ENCODE results near the gene VTI1B. TPM values are rescaled to one million over a fixed set of nuclear protein-coding genes. Genes with fewer than 3 reads are reported as not detected.

VTI1B gene
- total and polyA plus RNA-seq, 2 of the 4 experiments (the other 2 are of a cell fraction), result 61.8 to 90.2 TPM

DNA sequence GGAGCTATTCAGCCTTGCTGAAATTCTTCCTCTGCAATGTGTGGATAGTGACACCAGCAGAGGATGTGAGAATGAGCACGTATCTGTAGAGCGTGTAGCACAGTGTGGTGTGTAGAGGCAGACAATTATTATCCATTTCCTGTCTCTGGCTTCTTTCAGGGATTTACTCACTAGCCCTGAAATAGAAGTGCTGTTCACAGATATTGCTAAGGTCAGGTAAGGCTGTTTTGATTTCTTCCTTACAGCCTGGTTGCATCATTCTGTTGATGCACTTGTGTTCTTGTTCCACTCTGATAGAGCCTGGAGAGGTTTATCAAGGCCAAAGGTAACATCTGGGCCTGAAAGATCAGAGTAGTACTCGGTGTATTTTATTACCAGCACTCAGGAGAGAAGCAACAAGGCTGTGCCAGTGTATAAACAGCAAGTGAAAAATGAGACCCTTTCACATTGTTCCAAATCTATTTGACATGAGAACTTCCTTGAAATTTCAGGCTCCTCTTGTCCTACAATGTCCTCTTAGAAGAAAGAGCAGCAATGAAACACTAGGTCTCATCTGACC lies 38.0 kb downstream of the VTI1B start:
- Histone ChIP-seq H3K9ac (ENCODE audit: low read depth, low read length) (no peak overlapping the region), H2AK9ac (replicated peaks; ENCODE audit: low read depth, low read length, poor library complexity) (no peak overlapping the region), H2BK15ac (ENCODE audit: low read depth, low read length) (no peak overlapping the region), H2AK5ac (ENCODE audit: low read depth, low read length) (no peak overlapping the region), H3K4me3 (ENCODE audit: insufficient read depth, low read depth, low read length) (no peak overlapping the region), H4K91ac (ENCODE audit: insufficient read depth, low read depth, low read length) (no peak overlapping the region), H3K27ac (ENCODE audit: insufficient read depth, low read length) (no peak overlapping the region), H4K5ac (ENCODE audit: low read depth, low read length) (no peak overlapping the region), H3K56ac (ENCODE audit: extremely low read depth, insufficient read depth, low read length) (no peak overlapping the region), H4K20me1 (ENCODE audit: insufficient read depth, low read length) (no peaks in the 10 kb centered on the region), H3K9me1 (ENCODE audit: insufficient read depth, low read length) (no peaks in the 10 kb centered on the region), H3K4me2 (ENCODE audit: low read depth, low read length) (no peak overlapping the region), H2AFZ (replicated peaks; ENCODE audit: low read length, poor library complexity) (no peak overlapping the region), H3K79me1 (ENCODE audit: low read depth in 1 of 2, low read length in 2 of 2) (no peaks in the 10 kb centered on the region), H2BK120ac (ENCODE audit: low read depth, low read length) (no peak overlapping the region), H2BK5ac (ENCODE audit: low read depth, low read length, poor library complexity, severe bottlenecking) (no peak overlapping the region), H3K18ac (ENCODE audit: low read depth, low read length) (no peak overlapping the region), H3K4ac (ENCODE audit: low read depth, low read length) (no peak overlapping the region), H3K36me3 (ENCODE audit: control insufficient read depth, insufficient read depth, low read length) (no peaks in the 10 kb centered on the region), H3K14ac (replicated peaks; ENCODE audit: low read depth, low read length) (no peak overlapping the region), H2BK20ac (ENCODE audit: low read depth, low read length) (no peak overlapping the region), H4K8ac (ENCODE audit: low read depth in 2 of 2, low read length in 2 of 2) (no peak overlapping the region), H3K4me1 (ENCODE audit: control insufficient read depth, insufficient read depth, low read length) (no peaks in the 10 kb centered on the region), H3K9me3 (ENCODE audit: control insufficient read depth, insufficient read depth, low read length) (no peaks in the 10 kb centered on the region), H3K27me3 (ENCODE audit: control insufficient read depth, insufficient read depth, low read length) (no peaks in the 10 kb centered on the region), H3K23ac (ENCODE audit: low read depth, low read length) (no peak overlapping the region)
- dilution Hi-C loops (cut with HindIII; ENCODE audit: low sequenced_read_pairs, unreplicated experiment) (no loop called here), in situ Hi-C loops (cut with MboI; ENCODE audit: low sequenced_read_pairs) (no loop called here), intact Hi-C loops (cut with micrococcal nuclease) (no loop called here)
- POLR2A ChIA-PET (ENCODE audit: unreplicated experiment), result no interaction called here
- 80% methylated on average over 1 of the region's 3 CpGs; no CpG with 5 or more reads in 1 of the 2 experiments for WGBS, 2 experiments (ENCODE audit: extremely low coverage in 2 of 2, insufficient read length in 1 of 2)
- ATAC-seq (ENCODE audit: low read depth), result no peak
- CTCF ChIA-PET, result no interaction called here
- DNase-seq, result peak; percentile 19
- TF ChIP-seq POLR2A (IDR thresholded peaks at IDR 0.05; ENCODE audit: low read depth, low read length) (no peak), CEBPB (IDR thresholded peaks at IDR 0.05; ENCODE audit: low read depth, low read length) (peak; percentile 57; the same call in 1 of the 2 replicates)
- BruUV-seq (replicated peaks), result no TSS peak

Measured in IMR-90 (cell line).